Lower leg skin (tissue), 4 donors: Measurements from ENCODE around the gene TNIK. TPM values are rescaled to one million over a fixed set of nuclear protein-coding genes. Genes with fewer than 3 reads are reported as not detected.

Source experiments
- DNase-seq, 2 donors: peaks; one replicate each; pipeline ENCODE4 v3.0.0-alpha.2; 2019; ENCODE audit warnings: low spot score in 2 of 2
- H3K4me3 ChIP-seq: fragments of 200-600 bp; sonication (generic); 2 replicates; pipeline ENCODE4 v1.5.1; 2017; ENCODE audit warnings: mild to moderate bottlenecking, low read depth; ENCODE audit not compliant: poor library complexity, severe bottlenecking
- POLR2A ChIP-seq, 2 donors: fragments of 450-650 bp; IDR thresholded peaks; one replicate each; pipeline ENCODE4 v1.6.1; 2016 to 2017; ENCODE audit warnings: antibody characterized with exemption in 2 of 2, mild to moderate bottlenecking in 1 of 2, moderate library complexity in 1 of 2
- WGBS, 2 donors: methylation state at CpG; one replicate each; pipeline ENCODE4 v1.1.5; 2018; 5-methylcytosine and 5-hydroxymethylcytosine counted together
- intact Hi-C: fragments of 100-400 bp; cut with DNase I; formaldehyde crosslinking; loops from one replicate; pipeline ENCODE4 v1.15.0; 2023; ENCODE audit warnings: low total_unique reads
- total RNA-seq, 4 donors: library from RNA; depleted of rRNA; stranded (reverse); fragments of >200 nt; gene quantifications; one replicate each; pipeline ENCODE4 v1.1.0, GENCODE V29; 2016
- TF ChIP-seq, protein P1 (sequence below), 3 donors: fragments of 450-650 bp; IDR thresholded peaks; one replicate each; pipeline ENCODE4 v1.5.1; 2016; ENCODE audit warnings: antibody characterized with exemption in 3 of 3, mild to moderate bottlenecking in 3 of 3, moderate library complexity in 2 of 3

TNIK gene
- total RNA-seq, 4 donors from 2014 or later = 0.72 to 4.7 (median 2.4) TPM

DNA sequence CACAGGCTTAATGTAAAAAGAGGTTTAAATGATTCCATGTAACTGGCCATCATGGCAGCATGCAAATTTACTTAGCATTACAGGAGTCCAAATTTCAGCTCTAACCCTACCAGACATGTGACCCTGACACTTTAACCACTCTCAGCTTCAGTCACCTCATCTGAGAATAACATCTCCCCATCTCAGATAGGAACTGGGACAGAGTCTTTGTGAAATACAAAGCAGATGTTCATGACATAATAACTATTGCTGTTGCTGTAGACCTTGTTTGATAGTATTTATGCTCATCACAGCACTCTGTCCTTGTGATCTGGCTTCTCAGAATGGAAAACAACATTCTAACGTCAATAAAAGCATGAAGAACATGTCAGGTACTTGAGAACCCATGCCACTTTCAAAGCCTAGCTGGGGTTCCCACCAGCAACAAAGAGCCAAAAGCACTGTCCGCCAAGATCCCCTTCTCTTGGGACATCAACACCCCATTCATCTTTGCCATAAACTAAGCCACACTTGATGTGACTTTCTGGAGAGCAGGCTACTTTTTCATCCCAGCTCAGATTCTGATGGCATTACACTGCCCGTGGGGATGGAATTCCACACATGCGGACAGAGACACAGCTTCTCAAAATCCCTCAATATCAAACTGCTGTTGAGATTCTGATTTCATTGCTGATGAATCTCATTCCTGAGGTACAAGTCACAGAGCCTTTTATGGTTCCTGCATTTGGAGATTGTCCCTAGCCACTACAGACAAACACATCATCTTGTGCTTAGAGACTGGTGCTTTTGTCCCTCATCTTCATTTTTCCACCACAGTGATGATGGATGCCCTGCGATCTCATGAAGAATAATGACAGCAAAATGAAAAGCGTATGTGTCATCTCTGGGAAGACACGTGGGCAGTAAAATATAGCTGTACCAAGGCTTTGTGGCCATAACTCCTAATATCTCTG is 202.7 kb downstream of the TNIK start:
- TF ChIP-seq, protein P1, sequence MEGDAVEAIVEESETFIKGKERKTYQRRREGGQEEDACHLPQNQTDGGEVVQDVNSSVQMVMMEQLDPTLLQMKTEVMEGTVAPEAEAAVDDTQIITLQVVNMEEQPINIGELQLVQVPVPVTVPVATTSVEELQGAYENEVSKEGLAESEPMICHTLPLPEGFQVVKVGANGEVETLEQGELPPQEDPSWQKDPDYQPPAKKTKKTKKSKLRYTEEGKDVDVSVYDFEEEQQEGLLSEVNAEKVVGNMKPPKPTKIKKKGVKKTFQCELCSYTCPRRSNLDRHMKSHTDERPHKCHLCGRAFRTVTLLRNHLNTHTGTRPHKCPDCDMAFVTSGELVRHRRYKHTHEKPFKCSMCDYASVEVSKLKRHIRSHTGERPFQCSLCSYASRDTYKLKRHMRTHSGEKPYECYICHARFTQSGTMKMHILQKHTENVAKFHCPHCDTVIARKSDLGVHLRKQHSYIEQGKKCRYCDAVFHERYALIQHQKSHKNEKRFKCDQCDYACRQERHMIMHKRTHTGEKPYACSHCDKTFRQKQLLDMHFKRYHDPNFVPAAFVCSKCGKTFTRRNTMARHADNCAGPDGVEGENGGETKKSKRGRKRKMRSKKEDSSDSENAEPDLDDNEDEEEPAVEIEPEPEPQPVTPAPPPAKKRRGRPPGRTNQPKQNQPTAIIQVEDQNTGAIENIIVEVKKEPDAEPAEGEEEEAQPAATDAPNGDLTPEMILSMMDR (IDR thresholded peaks at IDR 0.05) = no peak
- TF ChIP-seq POLR2A (IDR thresholded peaks at IDR 0.05) = no peak
- 73 to 76% methylated on average over 7 of the region's 7 CpGs for WGBS, 2 donors
- H3K4me3 ChIP-seq = no peak overlapping the region
- no peak for DNase-seq
- intact Hi-C loops = no loop called here

DNA sequence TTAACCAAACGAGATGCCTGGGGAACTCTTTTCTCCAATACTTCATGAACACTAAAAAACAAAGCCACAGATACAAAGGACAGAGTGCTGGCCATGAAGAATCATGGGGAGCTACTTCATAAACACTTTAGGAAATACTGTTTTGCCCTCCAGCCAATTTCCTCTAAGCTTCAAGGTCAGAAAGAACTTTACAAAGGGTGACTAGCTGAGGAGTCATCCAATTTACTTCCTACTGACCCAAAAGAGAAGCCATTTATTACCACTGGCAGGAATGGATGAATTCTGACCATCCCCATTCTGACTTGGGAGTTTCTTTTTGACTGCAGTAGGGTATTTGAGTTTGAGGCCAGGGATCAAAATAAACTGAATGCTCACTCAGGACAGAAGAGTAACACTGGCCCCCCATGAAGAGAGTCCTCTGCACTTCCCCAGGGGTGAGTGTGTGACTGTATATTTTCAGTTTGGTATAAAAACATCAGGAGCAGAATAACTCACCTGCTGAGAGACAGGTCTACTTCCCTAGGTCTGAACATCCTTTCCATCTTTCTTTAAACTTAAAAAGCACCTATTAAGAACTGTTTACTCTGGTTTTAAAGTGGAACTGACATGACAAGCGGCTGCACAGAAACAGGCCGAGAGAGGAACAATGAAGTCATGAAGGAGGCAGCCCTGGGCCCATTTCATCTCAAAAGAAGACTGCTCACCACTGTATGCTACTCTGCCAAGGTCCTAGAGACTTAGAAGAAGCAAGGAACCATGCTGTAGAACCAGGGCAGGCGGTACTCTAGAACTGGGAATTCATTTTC is 203.6 kb downstream of the TNIK start:
- WGBS, 2 donors = 90 to 92% methylated on average over 4 of the region's 4 CpGs
- intact Hi-C loops = no loop called here
- DNase-seq = no peak
- no peak for TF ChIP-seq POLR2A (IDR thresholded peaks at IDR 0.05)
- TF ChIP-seq, protein P1 (IDR thresholded peaks at IDR 0.05) = no peak
- H3K4me3 ChIP-seq = no peak overlapping the region

DNA sequence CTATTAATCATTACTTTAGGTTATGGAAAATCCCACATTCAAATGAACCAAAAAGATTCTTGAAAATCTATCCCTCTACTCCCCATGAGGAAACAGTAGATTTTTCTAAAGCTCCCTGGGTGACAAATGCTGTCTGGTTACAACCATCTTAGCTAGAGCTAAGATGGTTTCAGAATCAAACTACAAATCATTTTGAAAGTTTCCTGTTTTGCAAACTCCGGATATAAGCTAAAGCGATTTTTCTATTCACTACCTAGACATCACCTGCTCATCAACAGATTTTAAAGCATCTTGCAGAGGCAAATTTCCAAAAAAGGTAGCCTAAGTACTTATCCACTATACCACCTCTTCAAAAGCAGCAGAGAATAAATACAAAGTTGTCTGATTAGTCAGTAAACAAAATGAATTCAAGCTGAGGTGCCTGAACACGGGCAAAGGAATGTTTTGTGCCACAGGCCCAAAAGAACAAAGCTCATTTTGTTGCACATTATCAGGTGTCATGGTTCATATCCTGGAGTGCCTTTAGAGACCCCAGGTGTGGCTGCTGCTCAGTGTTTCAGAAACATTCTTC is 204.9 kb downstream of the TNIK start:
- intact Hi-C loops = no loop called here
- no peak overlapping the region for H3K4me3 ChIP-seq
- 56 to 58% methylated on average over 3 of the region's 3 CpGs for WGBS, 2 donors
- TF ChIP-seq POLR2A (IDR thresholded peaks at IDR 0.05) = no peak
- TF ChIP-seq, protein P1 (IDR thresholded peaks at IDR 0.05) = no peak
- DNase-seq = no peak

DNA sequence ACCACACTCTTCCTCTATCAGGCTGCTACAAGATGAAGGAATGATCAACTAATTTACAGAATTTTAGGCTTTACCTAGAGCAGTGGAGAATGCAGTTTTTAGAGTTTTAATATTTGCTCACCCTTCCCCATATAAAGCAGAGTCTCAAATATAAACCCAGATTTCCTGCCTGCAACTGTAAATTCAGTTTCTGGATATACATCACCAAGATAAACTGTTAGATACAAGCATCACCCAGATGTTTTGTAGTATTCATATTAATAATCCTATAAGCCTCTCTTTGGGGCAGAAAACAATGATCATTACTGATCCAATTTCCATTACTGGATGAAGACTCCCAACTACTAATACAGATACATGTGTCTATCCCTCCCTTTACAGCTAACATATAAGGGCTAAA is 205.9 kb downstream of the TNIK start:
- TF ChIP-seq POLR2A (IDR thresholded peaks at IDR 0.05) = no peak
- TF ChIP-seq, protein P1 (IDR thresholded peaks at IDR 0.05) = no peak
- DNase-seq = no peak
- intact Hi-C loops = no loop called here
- no peak overlapping the region for H3K4me3 ChIP-seq

DNA sequence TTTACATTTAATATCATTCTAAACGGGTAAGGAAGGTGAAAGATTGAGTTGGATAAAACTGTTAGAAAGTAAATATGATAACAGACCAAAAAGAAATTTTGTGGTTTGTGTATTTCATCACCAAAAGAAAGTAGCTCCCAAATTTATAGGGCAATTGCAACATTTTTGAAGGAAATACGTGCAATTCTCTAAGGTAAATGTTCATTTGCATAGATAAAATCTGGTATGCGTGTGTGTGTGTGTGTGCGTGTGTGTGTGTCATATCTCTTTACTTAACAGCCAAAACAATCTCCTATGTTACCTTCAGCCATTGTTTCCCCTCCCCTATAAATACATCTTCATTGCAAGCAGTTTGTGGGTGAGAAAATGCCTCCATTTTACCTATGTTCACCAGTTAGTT is 208.4 kb downstream of the TNIK start:
- no peak for DNase-seq
- 66 to 68% methylated on average over 4 of the region's 4 CpGs for WGBS, 2 donors
- no peak overlapping the region for H3K4me3 ChIP-seq
- TF ChIP-seq POLR2A (IDR thresholded peaks at IDR 0.05) = no peak
- TF ChIP-seq, protein P1 (IDR thresholded peaks at IDR 0.05) = no peak
- intact Hi-C loops = no loop called here
